IPS-18c (cell line): ENCODE data around the gene VCX2.
"Not testable (repeated sequence)": the region's sequence is repeated elsewhere in the genome, so short reads cannot be mapped to it uniquely, and the experiment has no call there.

Experiments used
- H3K4me3 ChIP-seq: 2 replicates; pipeline ENCODE4 v1.7.0; 2013; ENCODE audit warnings: low read depth, mild to moderate bottlenecking, low read length, moderate library complexity; ENCODE audit not compliant: insufficient read depth
- H3K9me3 ChIP-seq: one replicate; pipeline ENCODE4 v1.6.1; 2013; ENCODE audit warnings: mild to moderate bottlenecking, low read length, moderate library complexity; ENCODE audit not compliant: control insufficient read depth, insufficient read depth

Gene VCX2

DNA sequence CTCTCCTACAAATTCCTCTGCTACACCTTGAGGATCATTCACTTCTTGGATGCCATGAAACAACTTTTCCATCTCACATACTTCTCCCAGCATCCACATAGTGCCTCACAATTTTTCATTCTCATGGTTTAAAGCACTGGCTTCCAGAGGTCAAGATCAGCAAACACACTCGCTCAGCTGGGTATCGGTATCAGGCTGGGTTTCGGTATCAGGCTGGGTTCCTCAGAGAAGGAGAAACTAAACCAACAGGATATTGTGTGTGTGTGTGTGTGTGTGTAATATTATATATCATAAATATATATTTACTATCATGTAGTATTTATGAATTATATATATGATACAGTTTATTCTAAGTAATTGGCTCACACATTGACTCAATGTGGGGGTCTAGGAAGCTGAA is at the start of gene VCX2:
Gene VCX2 (minus strand): TSS at position 99 of the 400 bp plus-strand sequence. CDS start 624 bp downstream, outside the sequence.
- not testable (repeated sequence) for H3K9me3 ChIP-seq, H3K4me3 ChIP-seq

DNA sequence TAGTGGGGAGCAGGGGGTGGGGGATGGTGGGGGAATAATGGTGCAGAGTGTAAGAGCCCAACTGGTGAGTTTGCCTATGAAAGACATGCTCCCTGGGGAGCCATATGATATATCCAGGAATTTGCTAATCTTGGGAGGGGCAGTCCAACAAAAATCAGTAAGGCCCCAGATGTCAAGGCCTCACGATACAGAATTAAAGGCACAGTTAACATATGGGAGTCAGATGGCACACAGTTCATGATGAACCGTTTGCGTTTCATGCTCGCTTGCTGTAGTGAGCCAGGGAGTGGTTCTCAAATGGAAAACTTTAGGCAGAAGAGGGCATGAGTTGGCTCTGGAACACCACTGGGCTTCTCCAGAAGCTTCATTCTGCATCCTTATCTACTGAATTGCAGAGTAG is 33.9 kb upstream of the VCX2 start:
- Histone ChIP-seq H3K4me3 (no peak overlapping the region), H3K9me3 (no peaks in the 10 kb centered on the region)

DNA sequence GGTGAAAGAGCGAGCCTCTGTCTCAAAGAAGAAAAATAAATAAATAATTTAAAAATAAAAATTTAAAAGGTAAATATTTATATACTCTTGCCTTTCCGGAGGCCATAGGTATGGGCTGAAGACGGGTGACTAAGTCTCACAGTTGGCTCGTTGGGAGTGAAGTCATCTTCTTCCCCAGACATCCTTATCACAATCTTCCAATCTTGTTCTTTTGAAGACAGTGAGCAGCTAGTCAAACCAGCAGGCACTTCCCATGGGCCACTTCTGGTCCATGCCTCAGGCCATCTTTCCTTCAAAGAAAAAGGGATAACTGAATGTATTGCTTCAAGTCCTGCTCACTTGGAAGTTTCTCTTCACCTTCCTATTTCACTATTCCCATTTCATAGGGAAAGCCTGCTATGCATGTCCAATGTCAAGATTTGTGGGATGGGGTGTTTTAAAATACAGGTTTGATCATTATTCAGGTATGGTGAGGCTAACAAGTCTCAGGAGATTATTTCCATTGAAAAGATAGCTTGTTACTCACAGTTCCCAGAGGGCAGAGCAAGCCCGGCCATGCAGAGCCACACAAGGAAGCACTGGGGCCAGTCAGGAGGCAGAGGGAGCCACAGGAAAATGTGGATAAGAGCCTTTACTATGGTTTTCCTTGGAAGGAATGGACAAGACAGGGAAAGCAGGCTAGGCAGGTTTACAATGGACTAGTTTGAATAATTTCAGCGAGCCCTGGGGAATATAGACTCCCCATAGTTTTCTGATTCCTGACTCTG is 33.3 kb upstream of the VCX2 start:
- no peak overlapping the region for H3K4me3 ChIP-seq
- no peaks in the 10 kb centered on the region for H3K9me3 ChIP-seq

DNA sequence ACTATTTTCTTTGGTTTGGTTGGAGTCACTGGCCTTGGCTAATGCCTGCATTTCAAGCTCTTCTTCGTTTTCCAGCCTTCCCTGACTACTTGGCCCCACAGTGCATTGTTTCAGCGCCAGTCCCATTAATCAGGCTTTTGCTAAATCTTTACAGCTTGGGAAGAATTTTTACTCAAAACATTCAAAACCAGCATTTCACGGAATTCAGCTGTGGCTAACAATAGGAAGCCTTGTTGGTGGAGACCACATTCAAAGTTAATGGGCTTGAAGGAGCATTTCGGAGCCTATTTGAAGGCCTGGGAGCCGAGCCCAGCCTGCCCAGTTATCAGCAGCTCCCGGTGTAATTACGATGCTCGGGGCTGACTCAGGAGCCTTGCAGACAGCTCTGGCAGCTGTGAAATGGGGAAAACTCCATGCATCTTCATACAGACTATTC is 30.8 kb upstream of the VCX2 start:
- Histone ChIP-seq H3K4me3 (no peak overlapping the region), H3K9me3 (peaks cover 2% of the 10 kb centered on the region)

DNA sequence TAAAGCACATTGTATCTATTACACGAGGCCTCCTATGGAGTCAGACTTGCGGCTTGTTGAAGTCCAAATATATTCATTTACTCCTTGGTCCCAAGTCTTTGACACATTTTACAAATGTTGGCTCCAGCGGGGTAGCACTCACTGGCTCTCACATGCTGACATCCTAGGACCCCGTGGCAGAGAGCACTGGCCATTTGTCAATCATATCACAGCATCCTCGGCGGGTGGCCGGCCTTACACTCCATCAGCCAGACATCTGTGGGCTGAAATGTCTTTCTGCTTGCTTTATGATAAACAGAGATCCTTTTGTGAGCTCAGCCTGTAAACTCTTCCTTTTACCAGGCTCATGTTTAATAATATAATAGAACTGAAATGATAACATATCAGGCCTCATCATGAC is 25.7 kb upstream of the VCX2 start:
- H3K9me3 ChIP-seq = peaks cover 8% of the 10 kb centered on the region
- no peak overlapping the region for H3K4me3 ChIP-seq

DNA sequence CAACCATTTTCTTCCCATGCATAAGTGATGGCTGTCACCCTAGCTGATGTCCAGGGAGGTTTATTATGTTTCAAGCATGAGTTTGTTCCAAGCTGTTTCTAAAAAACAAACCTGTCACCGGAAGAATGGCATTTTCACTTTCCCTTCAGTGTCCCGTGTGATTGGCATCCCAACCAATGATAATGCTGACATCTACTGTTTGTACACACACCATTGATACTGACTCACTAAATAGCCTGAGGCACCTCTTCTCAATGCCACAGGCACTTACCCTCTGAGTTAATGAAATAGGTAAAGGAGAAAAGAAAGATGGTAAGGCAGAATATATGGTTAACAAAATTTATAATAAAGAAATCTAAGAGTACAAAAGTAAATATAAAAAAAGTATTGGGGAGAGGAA is 23.1 kb upstream of the VCX2 start:
- peaks cover 8% of the 10 kb centered on the region for H3K9me3 ChIP-seq
- H3K4me3 ChIP-seq = no peak overlapping the region

DNA sequence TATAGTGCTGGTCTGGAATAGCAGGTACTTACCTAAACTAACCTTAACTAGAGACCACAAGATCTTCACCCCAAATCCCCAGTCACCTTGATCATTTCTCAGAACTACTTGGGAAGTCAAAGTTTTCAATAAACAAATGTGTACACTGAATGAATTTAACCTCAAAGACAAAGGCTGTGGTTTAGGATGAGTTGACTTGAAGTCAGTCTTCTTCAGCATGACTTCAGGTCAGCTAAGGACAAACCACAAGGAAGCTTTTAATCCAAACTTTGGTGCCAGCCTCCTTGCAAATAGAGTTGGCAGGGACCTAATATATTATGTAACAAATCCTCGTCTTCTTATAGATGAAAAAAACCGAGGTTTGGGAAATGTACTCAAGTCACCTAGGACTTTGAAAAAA is 21.2 kb upstream of the VCX2 start:
- Histone ChIP-seq H3K4me3 (no peak overlapping the region), H3K9me3 (peaks cover 6% of the 10 kb centered on the region)

DNA sequence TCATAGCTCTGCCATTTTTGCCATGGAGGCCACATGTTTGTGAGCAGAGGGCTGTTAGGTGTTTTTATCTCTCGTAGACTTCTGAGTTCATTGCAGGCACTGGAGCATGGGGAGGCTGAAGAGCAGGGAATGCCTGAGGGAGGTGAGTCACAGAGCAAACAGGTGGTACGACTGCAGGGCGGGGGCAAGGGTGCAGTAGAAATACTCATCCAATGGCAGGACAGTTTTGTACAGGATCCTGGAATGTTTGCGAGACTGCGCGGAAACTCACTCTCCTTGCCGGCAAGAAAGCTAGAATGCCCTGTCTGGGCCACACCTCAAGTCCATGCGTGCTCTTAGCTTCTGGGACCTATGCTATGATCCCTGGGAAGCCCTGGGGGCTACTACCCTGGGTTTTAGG is 20.0 kb upstream of the VCX2 start:
- peaks cover 3% of the 10 kb centered on the region for H3K9me3 ChIP-seq
- H3K4me3 ChIP-seq = no peak overlapping the region

- peaks cover 3% of the 10 kb centered on the region for H3K9me3 ChIP-seq
- H3K4me3 ChIP-seq = no peak overlapping the region
Observed at GRCh38 chrX:8190341-8190830, 19.3 kb upstream of the VCX2 start.

DNA sequence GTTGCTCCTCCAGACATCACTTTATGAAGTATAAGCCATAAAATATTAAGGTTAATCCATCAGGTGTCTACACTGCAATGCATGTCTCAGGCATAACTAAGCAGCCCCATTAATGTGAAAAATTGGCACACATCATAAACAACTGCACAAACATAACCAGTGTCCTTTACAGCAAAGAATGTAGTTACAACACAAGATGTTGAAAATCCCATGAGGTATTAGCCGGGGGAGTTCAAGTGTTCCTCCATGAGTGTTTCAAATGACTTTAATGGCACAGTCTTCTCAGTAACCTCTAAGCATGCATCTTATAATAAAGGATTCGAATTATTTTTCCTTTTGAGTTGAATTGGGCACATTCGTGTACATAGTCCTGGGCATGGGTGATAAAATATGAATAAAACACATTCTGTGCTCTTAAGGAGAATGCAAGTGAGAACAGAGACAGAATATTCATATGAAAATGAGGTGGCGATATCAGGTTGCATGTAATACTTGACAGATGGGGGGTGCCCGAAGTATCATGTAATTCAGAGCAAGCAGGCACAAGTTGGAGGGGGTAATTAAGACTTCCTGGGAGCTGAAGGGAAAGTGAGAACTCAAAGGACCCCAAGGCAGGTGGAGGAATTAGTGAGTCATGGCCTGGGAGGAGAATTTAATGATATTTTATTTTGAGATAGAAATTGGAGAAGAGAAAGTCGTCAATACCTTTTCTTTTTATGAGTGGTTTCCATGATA is 18.2 kb upstream of the VCX2 start:
- Histone ChIP-seq H3K4me3 (no peak overlapping the region), H3K9me3 (peaks cover 3% of the 10 kb centered on the region)

- Histone ChIP-seq H3K4me3 (no peak overlapping the region), H3K9me3 (no peaks in the 10 kb centered on the region)
Observed at GRCh38 chrX:8183346-8183745, 12.3 kb upstream of the VCX2 start.

DNA sequence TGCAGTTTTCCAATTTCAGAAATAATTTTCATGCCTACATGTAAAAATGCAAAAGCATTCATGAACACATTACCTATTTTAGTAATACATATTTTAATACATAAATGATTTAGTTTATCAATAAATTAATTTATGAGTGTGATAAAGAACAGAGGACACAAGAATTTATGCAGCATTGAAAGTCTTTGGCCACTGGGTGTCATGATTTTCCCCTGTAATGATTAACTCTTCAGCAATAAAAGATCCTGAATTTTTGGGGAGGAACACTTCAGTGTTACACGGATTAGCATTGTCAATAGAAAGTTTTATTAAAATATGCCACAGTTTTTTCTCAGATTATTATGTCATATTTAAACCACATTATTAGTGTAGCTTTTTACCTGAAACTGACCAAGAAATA is 8.6 kb upstream of the VCX2 start:
- peaks cover 6% of the 10 kb centered on the region for H3K9me3 ChIP-seq
- no peak overlapping the region for H3K4me3 ChIP-seq

- not testable (repeated sequence) for H3K4me3 ChIP-seq, H3K9me3 ChIP-seq
Observed at GRCh38 chrX:8154011-8154410, 17.1 kb downstream of the VCX2 start.

DNA sequence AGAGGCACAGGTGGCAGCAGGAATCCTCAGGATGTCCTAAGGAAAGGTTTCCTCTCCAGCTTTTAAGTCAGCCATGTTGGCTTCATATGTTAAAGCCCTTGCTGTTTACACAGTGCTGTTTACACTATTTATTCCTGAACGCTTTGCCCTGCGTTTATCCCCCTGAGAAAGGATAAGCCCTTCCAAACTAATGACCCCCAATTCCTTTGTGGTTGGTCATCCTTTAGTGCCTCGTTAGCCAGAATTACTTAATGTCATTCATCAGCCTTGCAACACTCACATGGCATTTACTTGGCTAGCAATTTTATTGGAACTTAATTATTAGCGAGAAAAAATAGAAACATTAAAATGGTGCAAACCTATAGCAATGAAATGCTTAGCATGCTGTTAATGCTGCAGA is 23.8 kb downstream of the VCX2 start:
- Histone ChIP-seq H3K9me3 (peaks cover 4% of the 10 kb centered on the region), H3K4me3 (no peak overlapping the region)

DNA sequence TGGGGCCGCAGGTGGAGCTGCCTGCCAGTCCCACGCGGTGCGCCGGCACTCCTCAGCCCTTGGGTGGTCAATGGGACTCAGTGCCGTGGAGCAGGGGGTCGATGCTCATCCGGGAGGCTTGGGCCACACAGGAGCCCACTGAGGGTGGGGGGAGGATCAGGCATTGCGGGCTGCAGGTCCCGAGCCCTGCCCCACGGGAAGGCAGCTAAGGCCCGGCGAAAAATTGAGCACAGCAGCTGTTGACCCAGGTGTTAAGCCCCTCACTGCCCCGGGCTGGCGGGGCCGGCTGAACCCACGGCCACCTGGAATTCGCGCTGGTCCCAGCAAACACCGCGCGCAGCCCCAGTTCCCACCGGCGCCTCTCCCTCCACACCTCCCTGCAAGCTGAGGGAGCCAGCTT is 26.1 kb downstream of the VCX2 start:
- H3K4me3 ChIP-seq = no peak overlapping the region
- peaks cover 4% of the 10 kb centered on the region for H3K9me3 ChIP-seq

GRCh38 chrX:8141896-8142295 is 29.2 kb downstream of the VCX2 start:
- Histone ChIP-seq H3K9me3 (peaks cover 5% of the 10 kb centered on the region), H3K4me3 (no peak overlapping the region)

DNA sequence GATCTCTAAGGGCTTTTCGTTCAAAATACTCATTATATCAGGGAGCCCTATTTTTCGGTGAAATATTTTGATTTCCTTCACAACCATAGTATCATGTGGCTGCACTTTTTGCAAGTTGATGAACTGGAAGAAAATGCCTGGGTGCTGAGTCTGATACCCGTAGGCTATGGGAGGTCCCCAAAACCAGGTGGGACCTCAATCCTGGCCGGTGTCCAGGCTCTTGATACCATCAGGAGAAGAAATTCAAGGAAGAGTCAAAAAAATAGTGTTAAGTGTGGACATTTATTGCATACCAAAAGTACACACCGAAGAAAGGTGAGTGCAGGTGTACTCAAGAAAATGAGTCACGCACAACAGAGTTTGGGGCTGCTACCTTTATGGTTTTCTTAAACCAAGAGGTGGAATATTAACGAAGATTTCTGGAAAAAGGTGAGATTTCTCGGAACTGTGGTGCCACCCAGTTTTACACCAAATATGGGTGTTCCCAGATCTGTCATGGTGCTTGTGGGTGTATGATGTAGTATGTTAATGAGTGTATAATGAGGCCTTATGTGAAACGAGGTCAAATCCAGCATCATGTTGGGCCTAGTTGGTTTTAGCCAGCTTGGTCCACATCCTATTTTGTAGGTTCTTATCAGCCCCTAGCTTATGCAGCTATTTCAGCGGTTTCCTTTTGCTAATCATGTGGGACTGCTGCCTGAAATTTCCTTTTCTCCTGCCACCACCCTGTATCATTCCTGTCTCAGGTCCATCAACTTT is 29.9 kb downstream of the VCX2 start:
- Histone ChIP-seq H3K4me3 (no peak overlapping the region), H3K9me3 (peaks cover 5% of the 10 kb centered on the region)

GRCh38 chrX:8139716-8140115 is 31.4 kb downstream of the VCX2 start:
- no peak overlapping the region for H3K4me3 ChIP-seq
- H3K9me3 ChIP-seq = peaks cover 5% of the 10 kb centered on the region
